NB4 (cell line): Measurements from ENCODE around the gene BIN1.

Experiments used
- CTCF ChIP-seq: IDR thresholded peaks from one replicate; pipeline ENCODE4 v1.5.1; 2012; ENCODE audit warnings: low read depth, low read length
- MAX ChIP-seq: IDR thresholded peaks from 2 replicates; pipeline ENCODE4 v1.6.1; 2011; ENCODE audit warnings: low read depth, low read length

- TF ChIP-seq CTCF (no peak), MAX (no peak)
Measured at GRCh38 chr2:127107622-127107999, 657 bp upstream of the BIN1 start.
